ENCODE results near the gene ZNRF1. TPM values are rescaled to one million over a fixed set of nuclear protein-coding genes. Genes with fewer than 3 reads are reported as not detected.

Gene ZNRF1
- total and polyA plus RNA-seq, 2 of the 8 experiments (the other 6 are each of a cell fraction or from before 2014, with no cell fraction given), result 33.5 to 52.9 TPM

DNA sequence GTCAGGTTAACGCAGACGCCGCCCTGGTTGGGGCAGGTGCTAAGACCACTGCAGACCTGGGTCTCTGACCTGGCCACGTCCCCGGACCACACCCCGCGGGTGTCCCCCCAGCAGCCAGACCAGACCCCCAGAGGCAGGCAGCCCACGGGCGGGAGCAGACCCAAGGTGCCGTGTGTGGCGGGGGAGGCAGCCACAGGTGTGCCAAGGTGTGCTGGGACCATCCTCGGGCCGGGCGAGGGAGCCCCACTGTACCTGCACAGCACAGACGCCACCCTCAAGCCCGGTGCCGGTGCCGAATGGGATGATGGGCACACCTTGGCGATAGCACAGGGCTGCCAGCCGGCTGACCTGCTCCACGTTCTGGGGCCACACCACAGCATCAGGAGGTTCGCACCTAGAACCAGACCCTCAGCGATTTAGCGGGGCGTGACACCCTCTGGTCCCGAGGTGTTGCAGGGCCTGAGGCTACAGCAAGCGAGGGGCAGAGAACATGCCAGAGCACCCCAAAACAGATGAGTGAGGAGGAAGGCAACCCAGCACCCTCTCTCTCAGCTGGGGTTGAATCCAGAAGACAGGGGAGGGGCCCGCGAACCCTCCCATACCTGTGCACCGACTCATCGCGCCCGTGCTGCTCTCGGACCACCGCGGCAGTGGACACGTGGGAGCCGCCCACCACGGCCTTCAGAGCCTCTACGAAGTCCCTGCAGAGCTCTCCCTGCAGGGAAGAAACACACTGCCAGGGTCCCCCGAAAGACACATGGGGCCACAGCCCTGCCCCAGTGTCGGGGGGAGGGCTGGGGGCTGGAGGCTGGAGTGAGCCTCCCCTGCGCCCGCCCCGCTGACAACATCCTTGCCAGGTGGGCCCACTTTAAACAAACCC, 116.4 kb downstream of the ZNRF1 start (continued):
- TF ChIP-seq, protein P1, sequence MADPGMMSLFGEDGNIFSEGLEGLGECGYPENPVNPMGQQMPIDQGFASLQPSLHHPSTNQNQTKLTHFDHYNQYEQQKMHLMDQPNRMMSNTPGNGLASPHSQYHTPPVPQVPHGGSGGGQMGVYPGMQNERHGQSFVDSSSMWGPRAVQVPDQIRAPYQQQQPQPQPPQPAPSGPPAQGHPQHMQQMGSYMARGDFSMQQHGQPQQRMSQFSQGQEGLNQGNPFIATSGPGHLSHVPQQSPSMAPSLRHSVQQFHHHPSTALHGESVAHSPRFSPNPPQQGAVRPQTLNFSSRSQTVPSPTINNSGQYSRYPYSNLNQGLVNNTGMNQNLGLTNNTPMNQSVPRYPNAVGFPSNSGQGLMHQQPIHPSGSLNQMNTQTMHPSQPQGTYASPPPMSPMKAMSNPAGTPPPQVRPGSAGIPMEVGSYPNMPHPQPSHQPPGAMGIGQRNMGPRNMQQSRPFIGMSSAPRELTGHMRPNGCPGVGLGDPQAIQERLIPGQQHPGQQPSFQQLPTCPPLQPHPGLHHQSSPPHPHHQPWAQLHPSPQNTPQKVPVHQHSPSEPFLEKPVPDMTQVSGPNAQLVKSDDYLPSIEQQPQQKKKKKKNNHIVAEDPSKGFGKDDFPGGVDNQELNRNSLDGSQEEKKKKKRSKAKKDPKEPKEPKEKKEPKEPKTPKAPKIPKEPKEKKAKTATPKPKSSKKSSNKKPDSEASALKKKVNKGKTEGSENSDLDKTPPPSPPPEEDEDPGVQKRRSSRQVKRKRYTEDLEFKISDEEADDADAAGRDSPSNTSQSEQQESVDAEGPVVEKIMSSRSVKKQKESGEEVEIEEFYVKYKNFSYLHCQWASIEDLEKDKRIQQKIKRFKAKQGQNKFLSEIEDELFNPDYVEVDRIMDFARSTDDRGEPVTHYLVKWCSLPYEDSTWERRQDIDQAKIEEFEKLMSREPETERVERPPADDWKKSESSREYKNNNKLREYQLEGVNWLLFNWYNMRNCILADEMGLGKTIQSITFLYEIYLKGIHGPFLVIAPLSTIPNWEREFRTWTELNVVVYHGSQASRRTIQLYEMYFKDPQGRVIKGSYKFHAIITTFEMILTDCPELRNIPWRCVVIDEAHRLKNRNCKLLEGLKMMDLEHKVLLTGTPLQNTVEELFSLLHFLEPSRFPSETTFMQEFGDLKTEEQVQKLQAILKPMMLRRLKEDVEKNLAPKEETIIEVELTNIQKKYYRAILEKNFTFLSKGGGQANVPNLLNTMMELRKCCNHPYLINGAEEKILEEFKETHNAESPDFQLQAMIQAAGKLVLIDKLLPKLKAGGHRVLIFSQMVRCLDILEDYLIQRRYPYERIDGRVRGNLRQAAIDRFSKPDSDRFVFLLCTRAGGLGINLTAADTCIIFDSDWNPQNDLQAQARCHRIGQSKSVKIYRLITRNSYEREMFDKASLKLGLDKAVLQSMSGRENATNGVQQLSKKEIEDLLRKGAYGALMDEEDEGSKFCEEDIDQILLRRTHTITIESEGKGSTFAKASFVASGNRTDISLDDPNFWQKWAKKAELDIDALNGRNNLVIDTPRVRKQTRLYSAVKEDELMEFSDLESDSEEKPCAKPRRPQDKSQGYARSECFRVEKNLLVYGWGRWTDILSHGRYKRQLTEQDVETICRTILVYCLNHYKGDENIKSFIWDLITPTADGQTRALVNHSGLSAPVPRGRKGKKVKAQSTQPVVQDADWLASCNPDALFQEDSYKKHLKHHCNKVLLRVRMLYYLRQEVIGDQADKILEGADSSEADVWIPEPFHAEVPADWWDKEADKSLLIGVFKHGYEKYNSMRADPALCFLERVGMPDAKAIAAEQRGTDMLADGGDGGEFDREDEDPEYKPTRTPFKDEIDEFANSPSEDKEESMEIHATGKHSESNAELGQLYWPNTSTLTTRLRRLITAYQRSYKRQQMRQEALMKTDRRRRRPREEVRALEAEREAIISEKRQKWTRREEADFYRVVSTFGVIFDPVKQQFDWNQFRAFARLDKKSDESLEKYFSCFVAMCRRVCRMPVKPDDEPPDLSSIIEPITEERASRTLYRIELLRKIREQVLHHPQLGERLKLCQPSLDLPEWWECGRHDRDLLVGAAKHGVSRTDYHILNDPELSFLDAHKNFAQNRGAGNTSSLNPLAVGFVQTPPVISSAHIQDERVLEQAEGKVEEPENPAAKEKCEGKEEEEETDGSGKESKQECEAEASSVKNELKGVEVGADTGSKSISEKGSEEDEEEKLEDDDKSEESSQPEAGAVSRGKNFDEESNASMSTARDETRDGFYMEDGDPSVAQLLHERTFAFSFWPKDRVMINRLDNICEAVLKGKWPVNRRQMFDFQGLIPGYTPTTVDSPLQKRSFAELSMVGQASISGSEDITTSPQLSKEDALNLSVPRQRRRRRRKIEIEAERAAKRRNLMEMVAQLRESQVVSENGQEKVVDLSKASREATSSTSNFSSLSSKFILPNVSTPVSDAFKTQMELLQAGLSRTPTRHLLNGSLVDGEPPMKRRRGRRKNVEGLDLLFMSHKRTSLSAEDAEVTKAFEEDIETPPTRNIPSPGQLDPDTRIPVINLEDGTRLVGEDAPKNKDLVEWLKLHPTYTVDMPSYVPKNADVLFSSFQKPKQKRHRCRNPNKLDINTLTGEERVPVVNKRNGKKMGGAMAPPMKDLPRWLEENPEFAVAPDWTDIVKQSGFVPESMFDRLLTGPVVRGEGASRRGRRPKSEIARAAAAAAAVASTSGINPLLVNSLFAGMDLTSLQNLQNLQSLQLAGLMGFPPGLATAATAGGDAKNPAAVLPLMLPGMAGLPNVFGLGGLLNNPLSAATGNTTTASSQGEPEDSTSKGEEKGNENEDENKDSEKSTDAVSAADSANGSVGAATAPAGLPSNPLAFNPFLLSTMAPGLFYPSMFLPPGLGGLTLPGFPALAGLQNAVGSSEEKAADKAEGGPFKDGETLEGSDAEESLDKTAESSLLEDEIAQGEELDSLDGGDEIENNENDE (IDR thresholded peaks at IDR 0.05; ENCODE audit: insufficient replicate concordance, low read length), result no peak
- TF ChIP-seq EZH2 (IDR thresholded peaks at IDR 0.05; ENCODE audit: low read depth, low read length, severe bottlenecking), result no peak
- no peak for TF ChIP-seq MAFK (IDR thresholded peaks at IDR 0.05; ENCODE audit: low read depth, low read length)
- no peak for TF ChIP-seq RAD21 (IDR thresholded peaks at IDR 0.05 in 1 of 2, conservative IDR thresholded peaks at IDR 0.05 in 1 of 2; ENCODE audit: low read depth in 2 of 2, low read length in 2 of 2)
- no peak for TF ChIP-seq CTBP2 (IDR thresholded peaks at IDR 0.05; ENCODE audit: borderline replicate concordance, insufficient read depth, insufficient read length, low read length)
- no peak for TF ChIP-seq CREB1 (IDR thresholded peaks at IDR 0.05)
- TF ChIP-seq SRF (IDR thresholded peaks at IDR 0.05; ENCODE audit: low read depth, low read length), result no peak

Measured in H1 (cell line).